HS-5 (cell line): ENCODE measurements around the gene CCDC13.

ENCODE experiments used
- DNase-seq: peaks from one replicate; pipeline ENCODE4 v3.0.0-alpha.2; 2012; ENCODE audit warnings: low read depth

CCDC13 gene

DNA sequence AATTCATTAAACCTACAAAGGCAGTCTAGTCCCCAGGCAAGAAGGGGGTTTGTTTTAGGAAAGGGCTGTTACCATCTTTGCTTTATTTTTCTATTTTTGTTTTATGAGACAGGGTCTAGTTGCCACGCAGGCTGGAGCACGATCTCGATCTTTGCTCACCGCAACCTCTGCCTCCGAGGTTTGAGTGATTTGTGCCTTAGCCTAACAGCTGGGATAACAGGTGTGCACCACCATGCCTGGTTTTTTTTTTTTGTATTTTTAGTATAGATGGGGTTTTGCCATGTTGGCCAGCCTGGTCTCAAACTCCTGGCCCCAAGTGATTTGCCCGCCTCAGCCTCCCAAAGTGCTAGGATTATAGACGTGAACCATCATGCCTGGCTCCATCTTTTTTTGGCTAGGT lies 26.3 kb upstream of the CCDC13 start:
- DNase-seq, result no peak

DNA sequence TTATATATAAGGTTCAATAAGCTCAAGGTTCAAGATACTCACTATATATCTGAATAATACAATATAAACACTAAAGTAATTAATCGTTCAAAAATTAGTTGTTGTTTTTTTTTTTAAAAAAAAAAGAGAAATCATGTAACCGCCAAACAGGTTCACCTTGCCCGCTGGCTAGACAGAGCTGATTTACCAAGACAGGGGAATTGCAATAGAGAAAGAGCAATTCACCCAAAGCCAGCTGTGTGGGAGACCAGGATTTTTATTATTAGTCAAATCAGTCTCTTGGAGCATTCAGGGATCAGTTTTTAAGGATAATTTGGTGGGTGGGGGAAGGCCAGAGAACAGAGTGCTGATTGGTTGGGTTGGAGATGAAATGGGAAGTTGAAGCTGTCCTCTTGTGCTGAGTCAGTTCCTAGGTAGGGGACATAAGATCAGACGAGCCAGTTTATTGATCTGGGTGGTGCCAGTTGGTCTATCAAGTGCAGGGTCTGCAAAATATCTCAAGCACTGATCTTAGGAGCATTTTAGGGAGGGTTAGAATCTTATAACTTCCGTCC lies 23.4 kb upstream of the CCDC13 start:
- DNase-seq, result no peak

DNA sequence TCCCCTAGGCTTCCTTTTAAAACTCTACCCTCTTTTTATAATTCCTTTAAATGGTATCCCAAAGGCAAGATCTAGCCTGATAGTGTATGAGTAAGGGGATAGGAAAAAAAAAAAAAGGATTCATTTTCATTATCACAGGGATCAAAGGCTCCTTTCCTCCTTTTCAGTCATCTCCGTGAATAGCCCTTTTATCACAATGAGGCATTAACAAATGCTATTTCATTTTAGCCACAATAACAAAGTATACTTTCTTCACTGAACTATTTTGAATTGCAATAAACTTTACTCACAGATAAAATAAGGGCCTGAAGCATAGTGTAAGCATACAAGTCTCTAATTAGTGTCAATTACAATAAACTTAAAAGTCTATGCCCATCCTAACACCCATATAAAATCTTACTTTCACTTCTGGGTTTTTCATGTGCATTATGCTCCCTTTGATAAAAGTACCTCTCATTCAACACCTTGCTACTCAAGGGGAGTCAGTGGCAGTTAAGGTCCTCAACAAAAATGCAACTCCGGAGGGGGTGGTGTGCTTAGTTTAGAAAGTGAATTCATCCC lies 22.6 kb upstream of the CCDC13 start:
- no peak for DNase-seq

DNA sequence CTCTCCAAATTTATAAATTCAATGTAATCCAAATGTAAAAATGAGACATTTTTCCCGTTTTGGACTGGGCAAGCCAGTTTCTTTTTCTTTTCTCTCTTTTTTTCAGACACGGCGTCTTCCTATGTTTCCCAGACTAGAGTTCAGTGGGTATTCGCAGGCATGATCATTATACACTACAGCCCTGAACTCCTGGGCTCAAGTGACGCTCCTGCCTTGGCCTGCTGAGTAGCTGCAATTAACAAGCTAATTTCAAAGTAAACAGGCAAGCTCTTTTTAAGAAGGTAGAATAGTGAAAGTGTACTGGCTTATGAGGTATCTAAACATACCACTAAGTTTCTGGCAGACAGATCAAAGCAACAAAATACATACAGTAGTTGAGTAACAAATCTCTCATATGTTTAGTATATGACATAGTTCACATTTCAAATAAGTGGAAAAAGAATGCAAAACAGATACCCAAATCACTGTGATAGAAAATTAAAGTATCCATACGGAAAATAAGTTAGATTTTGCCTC lies 17.7 kb upstream of the CCDC13 start:
- no peak for DNase-seq

DNA sequence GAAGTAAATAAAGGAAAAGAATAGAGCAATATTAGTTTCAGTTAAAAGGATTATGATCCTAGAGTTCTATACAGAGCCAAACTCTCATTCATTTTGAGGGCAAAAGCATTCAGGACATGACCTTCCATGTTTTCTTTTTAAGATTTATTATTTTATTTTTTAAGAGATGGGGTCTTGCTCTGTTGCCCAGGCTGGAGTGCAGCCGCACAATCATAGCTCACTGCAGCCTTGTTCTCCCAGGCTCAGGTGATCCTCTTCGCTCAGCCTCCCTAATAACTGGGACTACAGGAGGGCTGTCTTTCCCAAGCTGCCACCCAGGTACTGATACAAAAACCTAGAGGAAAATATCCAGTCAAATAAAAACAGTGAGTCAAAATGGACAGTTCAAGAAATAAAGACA lies 13.6 kb upstream of the CCDC13 start:
- DNase-seq, result no peak

DNA sequence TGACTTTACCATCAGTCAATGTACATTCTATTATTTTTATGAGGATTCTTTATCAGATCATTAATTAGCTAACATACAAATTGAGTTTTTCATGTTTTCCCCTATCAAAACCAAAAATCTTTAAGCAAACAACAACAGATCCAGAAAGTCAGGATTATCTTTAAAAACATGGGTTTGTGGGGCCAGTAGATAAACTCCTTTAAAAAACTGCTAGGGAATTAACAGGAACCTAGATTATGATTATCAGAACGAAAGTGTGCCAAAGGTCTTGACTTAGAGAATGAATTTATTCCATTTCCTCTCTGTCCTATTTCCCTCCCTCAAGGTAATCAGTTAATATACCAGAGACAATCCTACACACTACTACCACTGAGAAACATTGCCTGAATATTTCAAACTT lies 13.2 kb upstream of the CCDC13 start:
- no peak for DNase-seq

DNA sequence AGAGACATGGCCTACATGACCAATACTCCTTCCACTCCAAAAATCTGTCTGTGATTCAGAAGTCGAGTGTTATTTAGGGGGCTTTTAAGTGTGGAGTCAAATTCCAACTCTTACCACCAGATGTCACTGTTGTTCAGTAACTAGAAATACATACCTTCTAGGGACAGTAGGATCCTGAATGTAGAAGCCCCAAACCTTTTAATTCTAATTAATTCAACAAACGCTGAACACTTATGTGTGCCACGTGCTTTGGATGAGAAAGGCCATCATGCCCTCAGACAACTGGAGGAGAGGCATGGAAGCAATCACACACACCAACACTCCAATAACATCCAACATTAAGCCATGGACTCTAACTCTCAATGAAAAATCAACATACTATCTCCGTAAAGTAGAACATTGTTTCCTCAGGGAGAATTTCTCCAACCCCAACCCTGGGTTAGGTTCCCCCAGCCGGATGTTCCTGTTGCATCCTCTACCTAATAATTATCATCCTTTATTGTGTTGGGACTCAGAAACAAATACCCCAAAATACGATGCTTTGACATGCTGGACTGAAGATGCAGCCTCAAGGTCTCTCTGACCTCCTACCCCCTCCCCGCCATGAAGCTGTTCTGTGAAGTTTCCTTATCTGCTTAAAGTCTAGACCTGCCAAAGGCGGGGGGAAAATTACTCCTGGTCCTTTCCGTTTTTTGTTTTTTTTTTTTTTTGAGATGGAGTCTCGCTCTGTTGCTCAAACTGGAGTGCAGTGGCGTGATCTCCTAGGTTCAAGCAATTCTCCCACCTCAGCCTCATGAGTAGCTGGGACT lies 8.0 kb upstream of the CCDC13 start:
- DNase-seq, result peak; percentile 56

DNA sequence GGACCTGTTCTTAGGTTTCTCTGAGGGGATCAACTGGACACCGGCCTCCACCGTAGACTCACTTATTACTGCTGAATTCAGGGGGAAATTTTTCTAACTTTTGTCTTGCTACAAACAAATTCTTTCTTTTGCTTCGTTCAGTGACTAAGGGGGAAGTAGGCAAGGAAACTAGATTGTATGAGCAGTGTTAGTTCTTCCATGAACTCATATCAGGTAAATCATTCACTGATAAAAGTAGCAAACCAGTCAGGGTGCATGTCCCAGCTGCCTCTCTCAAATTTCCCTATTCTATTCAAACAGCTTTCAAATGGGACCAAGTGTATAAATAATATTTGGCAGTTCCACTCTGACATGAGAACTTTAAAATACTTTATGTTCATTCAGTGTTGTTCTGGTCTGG lies 7.3 kb upstream of the CCDC13 start:
- DNase-seq, result no peak

DNA sequence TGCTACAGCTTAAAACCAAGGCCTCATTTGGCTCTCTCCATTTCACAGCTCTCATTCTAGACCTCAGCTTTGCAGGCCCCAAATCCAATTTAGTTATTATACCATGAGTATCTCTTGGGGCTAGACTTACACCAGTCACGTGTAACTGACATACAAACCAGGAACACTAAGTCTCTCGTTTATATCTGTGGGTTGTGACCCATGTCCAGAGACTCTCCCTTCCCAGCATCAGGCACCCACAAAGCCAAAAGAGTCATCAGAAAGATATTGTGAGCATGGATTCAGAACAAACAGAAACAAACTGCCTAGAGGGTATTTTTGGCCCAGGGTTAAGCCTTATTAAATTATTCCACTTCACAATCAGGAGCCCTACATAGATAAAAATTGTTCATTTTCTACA lies 5.6 kb upstream of the CCDC13 start:
- no peak for DNase-seq

DNA sequence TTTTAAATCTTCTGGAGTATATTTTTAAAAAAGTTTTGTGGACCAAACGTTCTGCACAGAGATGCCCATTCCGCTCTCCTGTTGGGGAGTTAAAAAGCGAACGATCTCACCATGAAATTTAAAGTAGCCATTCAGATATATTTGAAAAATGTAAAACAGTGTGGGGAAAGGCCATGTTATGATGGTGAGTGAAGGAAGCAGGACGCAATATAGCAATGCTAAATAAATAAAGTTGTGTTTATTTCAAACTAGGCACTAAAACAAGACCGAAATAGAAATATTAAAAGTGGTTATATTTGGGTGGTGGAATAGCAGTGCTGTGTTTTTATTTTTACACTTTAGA lies 327 bp upstream of the CCDC13 start:
- no peak for DNase-seq

DNA sequence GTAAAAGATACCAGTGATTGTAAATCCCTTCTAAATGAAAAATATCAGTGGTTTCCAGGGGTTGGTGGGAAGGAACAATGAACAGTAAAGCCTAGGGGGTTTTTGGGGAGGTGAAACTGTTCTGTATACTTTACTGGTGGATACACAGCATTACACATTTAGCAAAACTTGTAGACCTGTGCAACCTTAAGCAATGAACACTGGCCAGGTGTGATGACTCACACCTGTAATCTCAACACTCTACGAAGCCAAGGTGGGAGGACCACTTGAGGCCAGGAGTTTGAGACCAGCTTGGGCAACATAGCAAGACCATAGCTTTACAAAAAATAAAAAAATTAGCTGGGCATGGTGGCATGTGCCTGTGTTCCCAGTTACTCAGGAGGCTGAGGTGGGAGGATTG lies 1.8 kb downstream of the CCDC13 start:
- DNase-seq, result no peak

DNA sequence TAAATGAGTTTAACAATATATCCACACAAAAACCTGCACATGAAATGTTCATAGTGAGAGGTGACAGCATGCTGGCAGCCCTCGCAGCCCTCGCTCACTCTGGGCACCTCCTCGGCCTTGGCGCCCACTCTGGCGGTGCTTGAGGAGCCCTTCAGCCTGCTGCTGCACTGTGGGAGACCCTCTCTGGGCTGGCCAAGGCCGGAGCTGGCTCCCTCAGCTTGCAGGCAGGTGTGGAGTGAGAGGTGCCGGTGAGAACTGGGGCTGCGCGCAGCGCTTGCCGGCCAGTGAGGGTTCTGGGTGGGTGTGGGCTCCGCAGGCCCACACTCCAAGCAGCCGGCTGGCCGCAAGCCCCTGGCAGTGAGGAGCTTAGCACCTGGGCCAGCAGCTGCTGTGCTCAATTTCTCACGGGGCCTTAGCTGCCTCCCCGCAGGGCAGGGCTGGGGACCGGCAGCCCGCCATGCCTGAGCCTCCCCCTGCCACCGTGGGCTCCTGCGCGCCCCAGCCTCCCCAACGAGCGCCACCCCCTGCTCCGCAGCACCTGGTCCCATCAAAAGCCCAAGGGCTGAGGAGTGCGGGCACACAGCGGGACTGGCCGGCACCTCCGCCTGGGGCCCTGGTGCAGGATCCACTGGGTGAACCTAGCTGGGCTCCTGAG lies 3.4 kb downstream of the CCDC13 start:
- DNase-seq, result no peak

DNA sequence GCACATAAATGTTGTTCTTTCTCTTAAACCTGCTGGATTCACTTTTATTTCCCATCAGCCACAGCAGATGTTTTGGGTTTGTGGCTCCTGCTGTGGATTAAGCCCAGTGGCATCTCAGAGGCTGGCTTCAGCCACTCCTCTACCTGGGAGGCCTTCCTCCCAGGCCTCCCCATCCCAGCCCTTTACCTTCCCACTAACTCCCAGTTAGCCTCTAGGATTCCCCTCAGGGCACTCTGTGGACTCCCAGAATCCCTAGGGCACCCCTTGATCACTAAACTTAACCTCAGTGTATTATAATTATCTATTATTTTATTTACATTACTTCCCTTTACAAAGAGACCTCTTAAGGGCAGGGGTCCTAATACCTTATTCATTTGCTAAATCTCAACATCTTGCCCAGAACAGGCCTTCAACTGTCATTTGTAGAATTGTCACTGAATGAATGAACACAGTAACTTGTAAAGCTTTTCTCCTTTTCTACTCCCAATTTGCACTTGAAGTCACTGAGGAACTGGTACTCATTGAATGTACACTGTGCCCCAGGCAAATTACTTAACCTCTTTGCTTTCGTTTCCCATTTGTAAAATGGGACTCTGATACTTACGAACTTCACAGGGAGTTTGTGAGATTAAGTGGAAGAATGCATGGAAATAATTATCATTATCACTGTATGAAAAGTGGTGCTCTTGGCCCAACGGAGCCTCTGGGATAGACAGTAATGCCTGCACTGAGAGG lies 8.3 kb downstream of the CCDC13 start:
- DNase-seq, result no peak

DNA sequence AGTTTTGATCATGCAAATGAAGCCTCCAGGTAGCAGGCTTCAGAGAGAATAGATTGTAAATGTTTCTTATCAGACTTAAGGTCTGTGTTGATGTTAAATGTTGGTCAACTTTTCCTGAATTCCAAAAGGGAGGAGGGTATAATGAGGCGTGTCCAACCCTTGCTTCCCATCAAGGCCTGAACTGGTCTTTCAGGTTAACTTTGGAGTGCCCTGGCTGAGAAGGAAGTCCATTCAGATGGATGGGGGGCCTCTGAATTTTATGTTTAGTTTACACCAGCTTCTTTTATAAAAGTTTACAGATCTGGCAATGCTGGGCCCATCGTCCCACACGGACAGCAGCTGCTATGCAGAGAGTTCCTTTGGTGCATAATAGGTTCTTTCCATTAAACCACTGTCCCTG lies 8.9 kb downstream of the CCDC13 start:
- no peak for DNase-seq

DNA sequence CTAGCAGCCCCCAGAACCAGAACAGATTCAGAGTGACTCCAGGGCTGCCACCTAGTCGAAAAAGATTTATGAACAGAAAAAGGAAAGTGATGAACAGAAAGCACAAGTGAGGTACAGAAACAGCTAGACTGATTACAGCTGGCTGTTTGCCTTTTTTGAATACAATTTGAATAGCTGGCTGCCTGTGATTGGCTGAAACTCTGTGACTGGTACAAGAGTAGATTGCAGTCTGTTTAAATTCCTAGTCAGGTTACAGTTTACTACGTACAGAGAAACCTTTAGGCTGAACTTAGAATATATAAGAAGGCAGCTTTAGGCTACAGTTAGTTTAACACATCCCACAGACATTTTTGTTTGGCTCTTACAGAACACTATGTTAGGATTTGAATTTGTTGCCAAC lies 10.0 kb downstream of the CCDC13 start:
- DNase-seq, result no peak

DNA sequence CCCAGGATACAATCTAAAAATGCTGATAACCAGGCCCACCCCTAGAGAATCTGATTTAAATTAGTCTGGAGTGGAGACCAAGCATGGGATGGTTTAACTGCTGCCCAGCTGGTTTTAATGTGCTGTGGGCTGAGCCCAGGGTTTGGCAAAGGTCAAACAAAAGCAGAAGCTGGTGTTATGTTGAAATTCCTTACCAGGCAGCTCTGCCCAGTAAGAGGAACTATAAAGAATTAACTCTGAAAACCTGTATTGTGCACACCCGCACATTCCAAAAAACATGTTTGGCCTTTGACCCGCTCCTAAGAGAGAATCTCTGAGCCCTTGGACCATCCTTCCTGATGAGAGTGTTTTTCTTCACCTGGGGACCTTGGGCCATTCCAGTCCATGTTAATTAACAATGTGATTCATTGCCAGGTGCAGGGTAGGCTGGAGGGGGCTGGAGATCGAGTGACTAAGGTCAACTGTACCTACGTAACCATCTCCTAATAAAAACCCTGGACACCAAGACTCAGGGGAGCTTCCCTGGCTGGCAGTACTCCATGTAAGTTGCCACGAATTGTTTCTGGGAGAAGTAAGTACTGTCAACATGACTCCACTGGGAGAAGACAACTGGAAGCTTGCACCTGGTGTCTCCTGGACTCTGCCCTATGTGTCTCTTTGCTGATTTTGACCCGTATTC lies 10.9 kb downstream of the CCDC13 start:
- DNase-seq, result no peak

DNA sequence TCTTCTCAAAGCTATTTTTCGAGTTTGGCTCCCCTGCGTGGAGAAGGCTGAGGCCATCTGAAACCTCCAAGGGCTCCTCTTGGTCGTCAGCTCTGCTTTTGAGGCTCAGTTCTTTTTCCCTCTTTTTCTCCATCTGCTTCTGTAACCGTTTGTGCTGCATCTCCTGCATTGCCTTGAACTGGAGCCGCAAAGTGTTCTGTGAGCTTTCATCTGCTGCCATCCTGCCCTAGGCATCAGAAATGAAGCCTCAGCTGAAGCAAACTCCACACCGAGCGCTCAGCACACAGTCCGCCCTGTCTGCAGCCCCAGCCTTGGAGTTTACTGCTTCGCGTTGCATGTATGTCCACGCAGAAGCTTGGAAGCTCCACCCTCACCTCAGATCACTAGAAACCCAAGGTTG lies 14.9 kb downstream of the CCDC13 start:
- no peak for DNase-seq

DNA sequence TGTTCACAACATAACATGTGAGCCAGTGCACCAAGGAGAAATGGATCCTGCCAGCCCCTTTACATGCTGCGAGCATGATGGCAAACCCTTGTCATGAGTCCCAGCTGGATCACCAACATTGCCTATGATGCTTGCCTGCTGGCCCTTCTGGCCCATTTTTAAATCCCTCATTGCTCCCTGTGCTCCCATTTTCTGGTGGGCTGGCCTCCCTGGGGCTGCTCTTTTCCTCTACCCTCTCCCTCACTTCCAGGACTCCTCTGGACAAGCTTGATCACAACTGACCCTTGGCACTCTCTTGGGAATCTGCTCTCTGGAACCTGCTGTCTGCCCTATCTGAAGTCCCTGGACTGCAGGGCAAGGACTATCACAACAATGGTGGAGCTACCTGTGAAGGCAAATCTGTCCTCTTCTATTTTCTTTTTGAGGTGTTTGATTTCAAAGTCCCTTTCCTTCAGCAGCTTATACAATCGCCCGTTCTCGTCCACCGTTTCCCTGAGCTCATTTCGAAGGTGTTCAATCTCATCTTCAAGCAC lies 16.3 kb downstream of the CCDC13 start:
- no peak for DNase-seq

DNA sequence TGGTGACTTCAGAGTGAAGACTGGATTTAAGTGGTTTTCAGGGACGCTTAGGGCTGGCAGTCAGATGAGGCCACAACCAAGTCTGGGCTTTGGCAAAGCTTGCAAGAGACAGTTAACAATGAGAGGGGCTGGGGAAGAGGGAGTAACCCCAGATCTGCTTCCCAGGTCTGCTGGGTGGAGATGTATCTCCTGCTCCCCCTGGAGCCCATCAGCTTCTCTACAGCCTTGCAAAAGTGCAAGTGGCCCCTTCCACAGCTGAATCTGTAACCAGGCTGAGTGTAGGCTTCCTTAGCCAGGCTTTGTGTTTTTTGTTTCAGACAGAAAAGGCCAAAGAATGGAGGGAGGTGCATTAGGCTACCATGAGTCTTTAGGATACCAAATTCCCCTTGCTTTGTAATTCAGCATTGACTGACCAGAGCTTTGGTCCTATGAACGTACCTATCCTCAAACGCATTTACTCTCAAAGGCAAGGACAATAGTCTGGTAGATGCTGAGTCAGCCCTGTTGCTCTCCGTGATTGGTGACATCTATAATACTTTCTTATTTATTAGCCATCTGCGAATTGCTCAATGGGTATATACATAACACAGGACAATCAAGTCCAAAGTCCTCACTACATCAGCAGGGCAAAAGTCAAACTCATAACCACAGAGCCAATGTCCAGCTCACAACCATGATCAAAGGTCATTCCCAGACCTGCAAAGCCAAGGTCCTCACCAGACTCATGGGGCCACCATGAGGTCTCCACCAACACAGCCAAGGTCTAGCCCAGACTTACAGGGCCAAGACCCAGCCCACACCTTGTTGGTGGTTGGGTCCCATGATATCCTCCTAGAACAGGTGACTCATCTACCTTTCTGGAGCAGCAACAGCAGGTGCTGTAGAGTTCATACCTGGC lies 17.1 kb downstream of the CCDC13 start:
- no peak for DNase-seq

DNA sequence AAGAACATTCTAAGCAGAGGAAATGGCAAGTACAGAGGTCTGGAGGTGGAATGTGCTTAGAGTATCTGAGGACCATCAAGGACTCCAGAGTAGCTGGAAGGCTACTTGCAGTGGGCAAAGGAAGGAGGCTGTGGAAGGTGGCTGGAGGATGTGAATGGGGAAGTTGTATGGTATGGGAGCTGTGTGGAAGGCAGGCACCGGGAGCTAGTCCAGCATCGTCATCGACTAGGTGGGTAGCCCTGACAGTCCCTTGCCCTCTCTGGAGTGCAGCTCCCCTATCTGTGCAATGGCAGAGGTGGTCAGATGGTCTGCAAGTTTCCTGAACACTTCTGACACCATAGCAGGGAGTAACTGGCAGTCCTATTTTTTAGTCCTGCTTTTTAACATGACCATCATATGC lies 19.3 kb downstream of the CCDC13 start:
- no peak for DNase-seq

DNA sequence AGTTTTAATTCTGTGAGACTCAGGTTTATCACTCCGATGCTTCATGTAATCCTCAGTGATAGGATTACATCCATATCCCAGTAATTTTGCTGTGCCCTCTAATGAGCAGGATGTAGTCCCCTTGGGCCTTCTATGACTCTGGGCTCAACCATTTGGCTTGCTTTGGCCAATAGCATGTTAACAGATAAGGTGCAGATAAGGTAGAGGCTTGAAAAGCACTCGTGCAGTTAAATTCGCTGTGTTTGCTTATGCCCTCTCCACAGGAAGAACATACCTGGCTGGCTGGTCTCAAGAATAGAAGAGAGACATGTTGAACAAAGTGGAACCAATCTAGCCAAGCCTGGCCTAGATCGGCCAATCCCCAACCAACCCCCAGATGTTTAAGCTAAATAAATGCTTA lies 20.1 kb downstream of the CCDC13 start:
- DNase-seq, result no peak
